HepG2 (cell line): Measurements from ENCODE around the gene TTPAL. TPM values are rescaled to one million over a fixed set of nuclear protein-coding genes. Genes with fewer than 3 reads are reported as not detected.

ENCODE experiments used
- BRD4 ChIP-seq: sonication (generic); formaldehyde crosslinking; IDR thresholded peaks from 2 replicates; pipeline ENCODE4 v1.4.0; 2020; ENCODE audit warnings: missing genetic modification reagents
- CENPX ChIP-seq: sonication (generic); formaldehyde crosslinking; IDR thresholded peaks from 2 replicates; pipeline ENCODE4 v1.9.0; 2021; ENCODE audit warnings: mild to moderate bottlenecking, missing genetic modification reagents, moderate library complexity
- CSRNP1 ChIP-seq: sonication (generic); formaldehyde crosslinking; IDR thresholded peaks from 2 replicates; pipeline ENCODE4 v1.8.1; 2023; ENCODE audit warnings: mild to moderate bottlenecking, missing genetic modification reagents
- DRAP1 ChIP-seq: IDR thresholded peaks from 2 replicates; pipeline ENCODE4 v1.6.1; 2016; ENCODE audit warnings: missing genetic modification reagents, missing compliant biosample characterization
- ETV5 ChIP-seq: IDR thresholded peaks from 2 replicates; pipeline ENCODE4 v1.6.1; 2018; ENCODE audit warnings: missing biosample characterization, missing genetic modification reagents, inconsistent platforms, borderline replicate concordance
- FOXK2 ChIP-seq: fragments of 450-650 bp; IDR thresholded peaks from 2 replicates; pipeline ENCODE4 v1.6.1; 2016
- ISX ChIP-seq: sonication (generic); formaldehyde crosslinking; conservative IDR thresholded peaks from 2 replicates; pipeline ENCODE4 v1.5.0; 2020; ENCODE audit warnings: missing genetic modification reagents
- MEIS1 ChIP-seq: sonication (generic); formaldehyde crosslinking; IDR thresholded peaks from 2 replicates; pipeline ENCODE4 v1.9.0; 2021; ENCODE audit warnings: mild to moderate bottlenecking, missing genetic modification reagents, moderate library complexity, borderline replicate concordance
- ONECUT2 ChIP-seq: sonication (generic); formaldehyde crosslinking; IDR thresholded peaks from 2 replicates; pipeline ENCODE4 v1.4.0; 2020; ENCODE audit warnings: missing genetic modification reagents
- POLR2AphosphoS2 ChIP-seq: IDR thresholded peaks from 2 replicates; pipeline ENCODE4 v1.6.1; 2011; ENCODE audit warnings: low read depth, low read length, improper control_type of control experiment
- RBM22 ChIP-seq: fragments of 200-400 bp; formaldehyde crosslinking; optimal IDR thresholded peaks from 2 replicates; pipeline ENCODE3; 2017; ENCODE audit warnings: mild to moderate bottlenecking, low read length, moderate library complexity
- TCF12 ChIP-seq, 2 experiments: fragments of 450-650 bp in 1 of 2; sonication (generic) in 1 of 2; formaldehyde crosslinking in 1 of 2; IDR thresholded peaks; 2 replicates each; pipeline versions ENCODE4 v1.6.1 to v1.8.0; 2017 to 2022; ENCODE audit warnings: antibody characterized with exemption in 1 of 2, mild to moderate bottlenecking in 1 of 2, missing genetic modification reagents in 1 of 2, moderate library complexity in 1 of 2
- TOPORS ChIP-seq: sonication (generic); formaldehyde crosslinking; IDR thresholded peaks from 2 replicates; pipeline ENCODE4 v1.8.0; 2023; ENCODE audit warnings: mild to moderate bottlenecking, missing genetic modification reagents
- ZBTB39 ChIP-seq: sonication (generic); formaldehyde crosslinking; IDR thresholded peaks from 2 replicates; pipeline ENCODE4 v1.5.0; 2020; ENCODE audit warnings: missing genetic modification reagents
- ZNF136 ChIP-seq: sonication (generic); formaldehyde crosslinking; IDR thresholded peaks from 2 replicates; pipeline ENCODE4 v1.8.1; 2022; ENCODE audit warnings: low read depth, mild to moderate bottlenecking, moderate library complexity, missing genetic modification reagents
- ZNF160 ChIP-seq: sonication (generic); formaldehyde crosslinking; IDR thresholded peaks from 2 replicates; pipeline ENCODE4 v1.8.0; 2022; ENCODE audit warnings: mild to moderate bottlenecking, inconsistent platforms, missing genetic modification reagents
- ZNF224 ChIP-seq: sonication (generic); formaldehyde crosslinking; IDR thresholded peaks from 2 replicates; pipeline ENCODE4 v1.5.0; 2020; ENCODE audit warnings: mild to moderate bottlenecking, missing genetic modification reagents
- ZNF274 ChIP-seq: sonication (generic); formaldehyde crosslinking; IDR thresholded peaks from 2 replicates; pipeline ENCODE4 v1.5.1; 2020; ENCODE audit warnings: mild to moderate bottlenecking, missing genetic modification reagents
- ZNF275 ChIP-seq: sonication (generic); formaldehyde crosslinking; IDR thresholded peaks from 2 replicates; pipeline ENCODE4 v1.8.0; 2022; ENCODE audit warnings: missing genetic modification reagents, mild to moderate bottlenecking, inconsistent platforms, borderline replicate concordance
- ZNF317 ChIP-seq: sonication (generic); formaldehyde crosslinking; IDR thresholded peaks from 2 replicates; pipeline ENCODE4 v1.5.0; 2020; ENCODE audit warnings: mild to moderate bottlenecking, missing genetic modification reagents
- ZNF382 ChIP-seq: sonication (generic); formaldehyde crosslinking; IDR thresholded peaks from 2 replicates; pipeline ENCODE4 v1.5.0; 2020; ENCODE audit warnings: missing genetic modification reagents, mild to moderate bottlenecking, borderline replicate concordance
- ZNF562 ChIP-seq: sonication (generic); formaldehyde crosslinking; IDR thresholded peaks from 2 replicates; pipeline ENCODE4 v1.8.0; 2022; ENCODE audit warnings: missing genetic modification reagents, borderline replicate concordance
- ZNF709 ChIP-seq: sonication (generic); formaldehyde crosslinking; IDR thresholded peaks from 2 replicates; pipeline ENCODE4 v1.5.0; 2020; ENCODE audit warnings: mild to moderate bottlenecking, missing genetic modification reagents
- ZNF790 ChIP-seq: sonication (generic); formaldehyde crosslinking; IDR thresholded peaks from 2 replicates; pipeline ENCODE4 v1.8.0; 2022; ENCODE audit warnings: missing genetic modification reagents, mild to moderate bottlenecking, borderline replicate concordance
- polyA plus RNA-seq, 8 experiments: library from polyadenylated mRNA; depleted of rRNA in 3 of 8; stranded (reverse) in 7 of 8; unstranded in 1 of 8; fragments of >200 nt; fragmentation: Illumina TruSeq in 4 of 8; extraction: Trizol in 4 of 8; gene quantifications; 2 replicates each; pipeline versions ENCODE4 v1.2.1 to v1.2.3, GENCODE V29; 2011 to 2016; ENCODE audit warnings: low read depth in 4 of 8, missing spikeins in 1 of 8, mixed read lengths in 1 of 8; ENCODE audit not compliant: insufficient read depth in 1 of 8
- total RNA-seq, 5 experiments: library from RNA; depleted of rRNA; stranded (reverse); fragments of >200 nt; fragmentation: Illumina TruSeq; extraction: Trizol; gene quantifications; 2 replicates each; pipeline ENCODE4 v1.2.3, GENCODE V29; 2016; ENCODE audit warnings: low read depth in 1 of 5
- TF ChIP-seq, protein P1 (sequence below): fragments of 450-650 bp; IDR thresholded peaks from 2 replicates; pipeline ENCODE4 v1.6.1; 2016

TTPAL gene
- total and polyA plus RNA-seq, 2 of the 13 experiments (the other 11 are each of a cell fraction or from before 2014, with no cell fraction given), result 4.3 to 18.8 TPM

DNA sequence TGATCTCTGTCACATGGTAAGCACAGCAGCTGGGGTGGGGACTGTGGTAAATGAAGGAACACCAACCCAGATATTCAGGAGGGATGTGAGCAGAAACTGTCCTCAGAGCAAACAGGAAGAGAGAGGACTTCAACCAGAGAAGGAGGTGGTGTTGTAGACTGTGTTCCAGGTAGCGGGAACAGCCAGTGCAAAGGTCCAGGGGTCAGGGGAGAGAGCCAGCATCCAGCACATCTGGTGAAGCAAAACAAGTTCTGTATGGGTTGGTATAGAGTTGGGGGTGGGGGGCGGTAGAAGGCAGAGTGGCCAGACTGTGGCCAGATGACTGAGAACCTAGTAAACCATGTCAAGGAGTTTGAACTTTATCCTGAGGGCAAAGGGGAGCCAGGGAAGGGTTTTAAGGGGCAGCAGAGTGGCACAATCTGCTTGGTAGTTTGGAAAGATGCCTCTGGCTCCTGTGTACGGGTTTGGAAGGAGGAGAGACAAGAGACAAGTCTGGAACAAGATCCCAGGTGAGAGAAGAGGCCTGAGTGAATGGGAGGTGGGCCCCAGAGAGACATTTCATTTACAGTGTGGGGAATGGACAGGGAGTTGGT lies 27.8 kb upstream of the TTPAL start (continued):
- TF ChIP-seq MEIS1 (CRISPR knock-in tag) (no peak), ZNF562 (CRISPR knock-in tag) (no peak), ZNF160 (CRISPR knock-in tag) (no peak), FOXK2 (no peak), TCF12 (IDR thresholded peaks at IDR 0.05) (no peak), TCF12 (CRISPR knock-in tag; IDR thresholded peaks at IDR 0.05) (no peak), ZNF224 (CRISPR knock-in tag) (no peak), ZNF790 (no peak), ISX (CRISPR knock-in tag) (no peak), ZNF275 (CRISPR knock-in tag) (no peak), TOPORS (CRISPR knock-in tag) (no peak), ZNF317 (CRISPR knock-in tag) (no peak), CSRNP1 (CRISPR knock-in tag) (no peak), BRD4 (CRISPR knock-in tag) (no peak), ONECUT2 (no peak), ZBTB39 (no peak), ZNF709 (no peak), RBM22 (no peak), ZNF136 (CRISPR knock-in tag) (no peak), ZNF274 (CRISPR knock-in tag) (no peak), CENPX (CRISPR knock-in tag) (no peak), ZNF382 (CRISPR knock-in tag) (no peak), ETV5 (CRISPR knock-in tag) (0 out of 2 replicates have a peak, but pooled peaks have one; percentile 29), POLR2AphosphoS2 (no peak), DRAP1 (CRISPR knock-in tag) (no peak)
- TF ChIP-seq, protein P1, sequence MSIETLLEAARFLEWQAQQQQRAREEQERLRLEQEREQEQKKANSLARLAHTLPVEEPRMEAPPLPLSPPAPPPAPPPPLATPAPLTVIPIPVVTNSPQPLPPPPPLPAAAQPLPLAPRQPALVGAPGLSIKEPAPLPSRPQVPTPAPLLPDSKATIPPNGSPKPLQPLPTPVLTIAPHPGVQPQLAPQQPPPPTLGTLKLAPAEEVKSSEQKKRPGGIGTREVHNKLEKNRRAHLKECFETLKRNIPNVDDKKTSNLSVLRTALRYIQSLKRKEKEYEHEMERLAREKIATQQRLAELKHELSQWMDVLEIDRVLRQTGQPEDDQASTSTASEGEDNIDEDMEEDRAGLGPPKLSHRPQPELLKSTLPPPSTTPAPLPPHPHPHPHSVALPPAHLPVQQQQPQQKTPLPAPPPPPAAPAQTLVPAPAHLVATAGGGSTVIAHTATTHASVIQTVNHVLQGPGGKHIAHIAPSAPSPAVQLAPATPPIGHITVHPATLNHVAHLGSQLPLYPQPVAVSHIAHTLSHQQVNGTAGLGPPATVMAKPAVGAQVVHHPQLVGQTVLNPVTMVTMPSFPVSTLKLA, result peak; percentile 34
